Measurements from ENCODE around the gene OR5AK2.
"Not testable (repeated sequence)": the region's sequence is repeated elsewhere in the genome, so short reads cannot be mapped to it uniquely, and the experiment has no call there.

The OR5AK2 gene

GRCh38 chr11:56988614-56989013 lies at the start of gene OR5AK2:
OR5AK2 (plus strand) TSS chr11:56988914; CDS start chr11:56988914, 0 bp downstream.
- no peaks in the 10 kb centered on the region for H4K20me1 ChIP-seq (ENCODE audit: insufficient read depth, low read length, poor library complexity, severe bottlenecking)
- H3K9ac ChIP-seq (ENCODE audit: low read depth, low read length, poor library complexity, severe bottlenecking) = no peak within 1 kb of the TSS
- H3K4me3 ChIP-seq (ENCODE audit: low read length, poor library complexity, severe bottlenecking) = no peak within 1 kb of the TSS
- no peaks in the 10 kb centered on the region for H3F3A ChIP-seq (ENCODE audit: low read depth)
- no peaks in the 10 kb centered on the region for H3K79me2 ChIP-seq (ENCODE audit: insufficient read depth, low read length)
- no peaks in the 10 kb centered on the region for H3K9me2 ChIP-seq (replicated peaks; ENCODE audit: low read depth, low read length)
- no peak within 1 kb of the TSS for H2AFZ ChIP-seq (ENCODE audit: low read length)
- no peak within 1 kb of the TSS for H3K4me2 ChIP-seq (ENCODE audit: low read depth, low read length, poor library complexity, severe bottlenecking)
- H3K36me3 ChIP-seq (ENCODE audit: insufficient read depth, low read length) = no peaks in the 10 kb centered on the region
- H3K4me1 ChIP-seq (ENCODE audit: insufficient read depth, low read length, poor library complexity, severe bottlenecking) = no peaks in the 10 kb centered on the region
- TF ChIP-seq EZH2phosphoT487 (IDR thresholded peaks at IDR 0.05; ENCODE audit: borderline replicate concordance) (no peak), CTCF (conservative IDR thresholded peaks at IDR 0.05; ENCODE audit: low read length) (no peak)
- no peaks in the 10 kb centered on the region for H3K27me3 ChIP-seq (ENCODE audit: insufficient read depth, low read length, poor library complexity, severe bottlenecking)
- no peaks in the 10 kb centered on the region for H3K9me3 ChIP-seq (ENCODE audit: insufficient read depth, low read depth, low read length)

- not testable (repeated sequence) for H3K4me2 ChIP-seq (ENCODE audit: low read depth, low read length, poor library complexity, severe bottlenecking); H3K9me2 ChIP-seq (replicated peaks; ENCODE audit: low read depth, low read length)
Observed at GRCh38 chr11:56945526-56945925, 43.2 kb upstream of the OR5AK2 start.

GRCh38 chr11:56948991-56949515 lies 39.7 kb upstream of the OR5AK2 start:
- no peak overlapping the region for H3K4me3 ChIP-seq (ENCODE audit: low read length, poor library complexity, severe bottlenecking)
- no peaks in the 10 kb centered on the region for H4K20me1 ChIP-seq (ENCODE audit: insufficient read depth, low read length, poor library complexity, severe bottlenecking)
- no peak for TF ChIP-seq CTCF (conservative IDR thresholded peaks at IDR 0.05; ENCODE audit: low read length)
- TF ChIP-seq EZH2phosphoT487 (IDR thresholded peaks at IDR 0.05; ENCODE audit: borderline replicate concordance) = no peak
- H3K27me3 ChIP-seq (ENCODE audit: insufficient read depth, low read length, poor library complexity, severe bottlenecking) = no peaks in the 10 kb centered on the region
- no peaks in the 10 kb centered on the region for H3K36me3 ChIP-seq (ENCODE audit: insufficient read depth, low read length)
- H3K9ac ChIP-seq (ENCODE audit: low read depth, low read length, poor library complexity, severe bottlenecking) = no peak overlapping the region
- H3K79me2 ChIP-seq (ENCODE audit: insufficient read depth, low read length) = no peaks in the 10 kb centered on the region
- H3K9me2 ChIP-seq (replicated peaks; ENCODE audit: low read depth, low read length) = no peaks in the 10 kb centered on the region
- H3K4me2 ChIP-seq (ENCODE audit: low read depth, low read length, poor library complexity, severe bottlenecking) = no peak overlapping the region
- no peaks in the 10 kb centered on the region for H3K9me3 ChIP-seq (ENCODE audit: insufficient read depth, low read depth, low read length)
- no peaks in the 10 kb centered on the region for H3F3A ChIP-seq (ENCODE audit: low read depth)
- no peak overlapping the region for H2AFZ ChIP-seq (ENCODE audit: low read length)
- no peaks in the 10 kb centered on the region for H3K4me1 ChIP-seq (ENCODE audit: insufficient read depth, low read length, poor library complexity, severe bottlenecking)

More at GRCh38 chr11:56945526-56945925, 43.2 kb upstream of the OR5AK2 start:
- not testable (repeated sequence) for H3K4me1 ChIP-seq (ENCODE audit: insufficient read depth, low read length, poor library complexity, severe bottlenecking); H2AFZ ChIP-seq (ENCODE audit: low read length); H3K9ac ChIP-seq (ENCODE audit: low read depth, low read length, poor library complexity, severe bottlenecking); H3F3A ChIP-seq (ENCODE audit: low read depth); H3K36me3 ChIP-seq (ENCODE audit: insufficient read depth, low read length); H3K4me3 ChIP-seq (ENCODE audit: low read length, poor library complexity, severe bottlenecking); H3K79me2 ChIP-seq (ENCODE audit: insufficient read depth, low read length); H3K27me3 ChIP-seq (ENCODE audit: insufficient read depth, low read length, poor library complexity, severe bottlenecking); H4K20me1 ChIP-seq (ENCODE audit: insufficient read depth, low read length, poor library complexity, severe bottlenecking); H3K9me3 ChIP-seq (ENCODE audit: insufficient read depth, low read depth, low read length)

- no peak overlapping the region for H2AFZ ChIP-seq (ENCODE audit: low read length)
- H3K4me3 ChIP-seq (ENCODE audit: low read length, poor library complexity, severe bottlenecking) = no peak overlapping the region
- no peaks in the 10 kb centered on the region for H3K79me2 ChIP-seq (ENCODE audit: insufficient read depth, low read length)
- no peaks in the 10 kb centered on the region for H3K36me3 ChIP-seq (ENCODE audit: insufficient read depth, low read length)
- H3K27me3 ChIP-seq (ENCODE audit: insufficient read depth, low read length, poor library complexity, severe bottlenecking) = no peaks in the 10 kb centered on the region
- no peak overlapping the region for H3K9ac ChIP-seq (ENCODE audit: low read depth, low read length, poor library complexity, severe bottlenecking)
- TF ChIP-seq CTCF (conservative IDR thresholded peaks at IDR 0.05; ENCODE audit: low read length) (no peak), EZH2phosphoT487 (IDR thresholded peaks at IDR 0.05; ENCODE audit: borderline replicate concordance) (no peak)
- H3F3A ChIP-seq (ENCODE audit: low read depth) = no peaks in the 10 kb centered on the region
- no peaks in the 10 kb centered on the region for H3K9me2 ChIP-seq (replicated peaks; ENCODE audit: low read depth, low read length)
- no peaks in the 10 kb centered on the region for H3K9me3 ChIP-seq (ENCODE audit: insufficient read depth, low read depth, low read length)
- H3K4me2 ChIP-seq (ENCODE audit: low read depth, low read length, poor library complexity, severe bottlenecking) = no peak overlapping the region
- H4K20me1 ChIP-seq (ENCODE audit: insufficient read depth, low read length, poor library complexity, severe bottlenecking) = no peaks in the 10 kb centered on the region
- no peaks in the 10 kb centered on the region for H3K4me1 ChIP-seq (ENCODE audit: insufficient read depth, low read length, poor library complexity, severe bottlenecking)
Observed at GRCh38 chr11:56950510-56950909, 38.2 kb upstream of the OR5AK2 start.

GRCh38 chr11:56953907-56954306 lies 34.8 kb upstream of the OR5AK2 start:
- not testable (repeated sequence) for H3K9ac ChIP-seq (ENCODE audit: low read depth, low read length, poor library complexity, severe bottlenecking); H3K79me2 ChIP-seq (ENCODE audit: insufficient read depth, low read length); H3K4me3 ChIP-seq (ENCODE audit: low read length, poor library complexity, severe bottlenecking); H3K27me3 ChIP-seq (ENCODE audit: insufficient read depth, low read length, poor library complexity, severe bottlenecking); H3K9me3 ChIP-seq (ENCODE audit: insufficient read depth, low read depth, low read length); H4K20me1 ChIP-seq (ENCODE audit: insufficient read depth, low read length, poor library complexity, severe bottlenecking); H3F3A ChIP-seq (ENCODE audit: low read depth); H3K4me2 ChIP-seq (ENCODE audit: low read depth, low read length, poor library complexity, severe bottlenecking); H3K4me1 ChIP-seq (ENCODE audit: insufficient read depth, low read length, poor library complexity, severe bottlenecking); H2AFZ ChIP-seq (ENCODE audit: low read length); H3K9me2 ChIP-seq (replicated peaks; ENCODE audit: low read depth, low read length); H3K36me3 ChIP-seq (ENCODE audit: insufficient read depth, low read length)
